Measurements from ENCODE around the gene SPATA20. TPM values are rescaled to one million over a fixed set of nuclear protein-coding genes. Genes with fewer than 3 reads are reported as not detected.

SPATA20 gene
- total and polyA plus RNA-seq, 2 of the 13 experiments (the other 11 are each of a cell fraction or from before 2014, with no cell fraction given), result 36.1 to 64.8 TPM

DNA sequence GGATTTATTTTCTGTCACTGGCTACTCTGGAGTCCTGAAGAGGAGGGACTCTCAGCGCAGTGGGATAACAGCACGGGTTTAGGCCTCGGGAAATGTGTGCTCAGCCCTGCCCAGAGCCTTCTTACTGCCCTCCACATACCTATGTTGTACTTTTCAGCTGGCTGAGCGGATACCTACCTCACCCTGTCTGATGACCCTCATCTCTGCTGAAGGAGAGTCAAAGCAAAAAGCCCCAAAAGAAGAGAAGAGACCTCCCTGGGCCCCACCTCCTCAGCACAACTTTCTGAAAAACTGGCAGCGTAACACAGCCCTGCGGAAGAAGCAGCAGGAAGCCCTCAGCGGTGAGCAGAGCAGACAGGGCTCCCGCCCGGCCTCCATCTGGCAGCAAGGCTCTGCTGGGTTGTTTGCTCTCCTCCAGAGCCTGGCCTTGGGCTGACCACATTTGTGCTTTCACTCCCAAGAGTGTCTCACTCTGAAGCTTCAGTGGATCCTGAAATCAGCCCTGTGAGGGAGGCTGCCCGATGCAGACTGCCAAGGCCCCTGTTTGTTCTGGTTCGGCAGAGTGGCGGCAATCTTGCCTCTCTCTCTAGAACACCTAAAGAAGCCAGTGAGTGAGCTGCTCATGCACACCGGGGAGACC is 28.5 kb upstream of the SPATA20 start (continued):
- TF ChIP-seq ZC3H13 (CRISPR knock-in tag; IDR thresholded peaks at IDR 0.05) (no peak), ZNF619 (CRISPR knock-in tag; IDR thresholded peaks at IDR 0.05) (no peak), TARDBP (CRISPR knock-in tag; IDR thresholded peaks at IDR 0.05) (0 out of 2 replicates have a peak, but pooled peaks have one; percentile 19), HDAC1 (CRISPR knock-in tag; IDR thresholded peaks at IDR 0.05) (peak; percentile 4; the same call in 1 of the 2 replicates), RXRA (CRISPR knock-in tag; IDR thresholded peaks at IDR 0.05) (peak; percentile 28; the same call in 1 of the 2 replicates), CBFB (CRISPR knock-in tag; IDR thresholded peaks at IDR 0.05) (no peak), SPEN (CRISPR knock-in tag; IDR thresholded peaks at IDR 0.05; ENCODE audit: low read depth) (0 out of 2 replicates have a peak, but pooled peaks have one; percentile 49), YY1 (IDR thresholded peaks at IDR 0.05; ENCODE audit: insufficient read depth, insufficient replicate concordance, low read depth, low read length) (peak; percentile 20), ZC3H4 (CRISPR knock-in tag; IDR thresholded peaks at IDR 0.05; ENCODE audit: borderline replicate concordance) (no peak), ZNF292 (CRISPR knock-in tag; IDR thresholded peaks at IDR 0.05; ENCODE audit: borderline replicate concordance, low read depth) (peak; percentile 92), ZNF674 (CRISPR knock-in tag; IDR thresholded peaks at IDR 0.05; ENCODE audit: low read depth) (no peak), SNAPC2 (CRISPR knock-in tag; IDR thresholded peaks at IDR 0.05) (peak; percentile 0; the same call in 1 of the 2 replicates), FOXJ3 (CRISPR knock-in tag; IDR thresholded peaks at IDR 0.05; ENCODE audit: borderline replicate concordance) (no peak), KDM3A (CRISPR knock-in tag; IDR thresholded peaks at IDR 0.05; ENCODE audit: low read depth) (peak; percentile 16; the same call in 1 of the 2 replicates), ATRX (CRISPR knock-in tag; IDR thresholded peaks at IDR 0.05; ENCODE audit: borderline replicate concordance) (no peak)
- TF ChIP-seq, protein P1, sequence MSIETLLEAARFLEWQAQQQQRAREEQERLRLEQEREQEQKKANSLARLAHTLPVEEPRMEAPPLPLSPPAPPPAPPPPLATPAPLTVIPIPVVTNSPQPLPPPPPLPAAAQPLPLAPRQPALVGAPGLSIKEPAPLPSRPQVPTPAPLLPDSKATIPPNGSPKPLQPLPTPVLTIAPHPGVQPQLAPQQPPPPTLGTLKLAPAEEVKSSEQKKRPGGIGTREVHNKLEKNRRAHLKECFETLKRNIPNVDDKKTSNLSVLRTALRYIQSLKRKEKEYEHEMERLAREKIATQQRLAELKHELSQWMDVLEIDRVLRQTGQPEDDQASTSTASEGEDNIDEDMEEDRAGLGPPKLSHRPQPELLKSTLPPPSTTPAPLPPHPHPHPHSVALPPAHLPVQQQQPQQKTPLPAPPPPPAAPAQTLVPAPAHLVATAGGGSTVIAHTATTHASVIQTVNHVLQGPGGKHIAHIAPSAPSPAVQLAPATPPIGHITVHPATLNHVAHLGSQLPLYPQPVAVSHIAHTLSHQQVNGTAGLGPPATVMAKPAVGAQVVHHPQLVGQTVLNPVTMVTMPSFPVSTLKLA (IDR thresholded peaks at IDR 0.05), result no peak
- TF ChIP-seq, protein P2, sequence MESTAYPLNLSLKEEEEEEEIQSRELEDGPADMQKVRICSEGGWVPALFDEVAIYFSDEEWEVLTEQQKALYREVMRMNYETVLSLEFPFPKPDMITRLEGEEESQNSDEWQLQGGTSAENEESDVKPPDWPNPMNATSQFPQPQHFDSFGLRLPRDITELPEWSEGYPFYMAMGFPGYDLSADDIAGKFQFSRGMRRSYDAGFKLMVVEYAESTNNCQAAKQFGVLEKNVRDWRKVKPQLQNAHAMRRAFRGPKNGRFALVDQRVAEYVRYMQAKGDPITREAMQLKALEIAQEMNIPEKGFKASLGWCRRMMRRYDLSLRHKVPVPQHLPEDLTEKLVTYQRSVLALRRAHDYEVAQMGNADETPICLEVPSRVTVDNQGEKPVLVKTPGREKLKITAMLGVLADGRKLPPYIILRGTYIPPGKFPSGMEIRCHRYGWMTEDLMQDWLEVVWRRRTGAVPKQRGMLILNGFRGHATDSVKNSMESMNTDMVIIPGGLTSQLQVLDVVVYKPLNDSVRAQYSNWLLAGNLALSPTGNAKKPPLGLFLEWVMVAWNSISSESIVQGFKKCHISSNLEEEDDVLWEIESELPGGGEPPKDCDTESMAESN (CRISPR knock-in tag; conservative IDR thresholded peaks at IDR 0.05), result no peak; the same call in 1 of the 2 replicates
- TF ChIP-seq, protein P3, sequence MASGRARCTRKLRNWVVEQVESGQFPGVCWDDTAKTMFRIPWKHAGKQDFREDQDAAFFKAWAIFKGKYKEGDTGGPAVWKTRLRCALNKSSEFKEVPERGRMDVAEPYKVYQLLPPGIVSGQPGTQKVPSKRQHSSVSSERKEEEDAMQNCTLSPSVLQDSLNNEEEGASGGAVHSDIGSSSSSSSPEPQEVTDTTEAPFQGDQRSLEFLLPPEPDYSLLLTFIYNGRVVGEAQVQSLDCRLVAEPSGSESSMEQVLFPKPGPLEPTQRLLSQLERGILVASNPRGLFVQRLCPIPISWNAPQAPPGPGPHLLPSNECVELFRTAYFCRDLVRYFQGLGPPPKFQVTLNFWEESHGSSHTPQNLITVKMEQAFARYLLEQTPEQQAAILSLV (CRISPR knock-in tag; IDR thresholded peaks at IDR 0.05; ENCODE audit: borderline replicate concordance), result peak; percentile 39; the same call in 1 of the 2 replicates
- TF ChIP-seq, protein P4, sequence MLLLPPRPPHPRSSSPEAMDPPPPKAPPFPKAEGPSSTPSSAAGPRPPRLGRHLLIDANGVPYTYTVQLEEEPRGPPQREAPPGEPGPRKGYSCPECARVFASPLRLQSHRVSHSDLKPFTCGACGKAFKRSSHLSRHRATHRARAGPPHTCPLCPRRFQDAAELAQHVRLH (CRISPR knock-in tag; IDR thresholded peaks at IDR 0.05; ENCODE audit: borderline replicate concordance, low read depth), result no peak
- TF ChIP-seq, protein P5, sequence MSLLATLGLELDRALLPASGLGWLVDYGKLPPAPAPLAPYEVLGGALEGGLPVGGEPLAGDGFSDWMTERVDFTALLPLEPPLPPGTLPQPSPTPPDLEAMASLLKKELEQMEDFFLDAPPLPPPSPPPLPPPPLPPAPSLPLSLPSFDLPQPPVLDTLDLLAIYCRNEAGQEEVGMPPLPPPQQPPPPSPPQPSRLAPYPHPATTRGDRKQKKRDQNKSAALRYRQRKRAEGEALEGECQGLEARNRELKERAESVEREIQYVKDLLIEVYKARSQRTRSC (CRISPR knock-in tag; IDR thresholded peaks at IDR 0.05; ENCODE audit: low read depth), result no peak
- TF ChIP-seq, protein P6, sequence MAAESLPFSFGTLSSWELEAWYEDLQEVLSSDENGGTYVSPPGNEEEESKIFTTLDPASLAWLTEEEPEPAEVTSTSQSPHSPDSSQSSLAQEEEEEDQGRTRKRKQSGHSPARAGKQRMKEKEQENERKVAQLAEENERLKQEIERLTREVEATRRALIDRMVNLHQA (CRISPR knock-in tag; IDR thresholded peaks at IDR 0.05), result no peak
- TF ChIP-seq, protein P7, sequence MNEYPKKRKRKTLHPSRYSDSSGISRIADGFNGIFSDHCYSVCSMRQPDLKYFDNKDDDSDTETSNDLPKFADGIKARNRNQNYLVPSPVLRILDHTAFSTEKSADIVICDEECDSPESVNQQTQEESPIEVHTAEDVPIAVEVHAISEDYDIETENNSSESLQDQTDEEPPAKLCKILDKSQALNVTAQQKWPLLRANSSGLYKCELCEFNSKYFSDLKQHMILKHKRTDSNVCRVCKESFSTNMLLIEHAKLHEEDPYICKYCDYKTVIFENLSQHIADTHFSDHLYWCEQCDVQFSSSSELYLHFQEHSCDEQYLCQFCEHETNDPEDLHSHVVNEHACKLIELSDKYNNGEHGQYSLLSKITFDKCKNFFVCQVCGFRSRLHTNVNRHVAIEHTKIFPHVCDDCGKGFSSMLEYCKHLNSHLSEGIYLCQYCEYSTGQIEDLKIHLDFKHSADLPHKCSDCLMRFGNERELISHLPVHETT (CRISPR knock-in tag; conservative IDR thresholded peaks at IDR 0.05), result no peak

Measured in HepG2 (cell line).